H1 (cell line): ENCODE data around the gene NIPAL4.

Source experiments
- CBX5 ChIP-seq: fragments of 300-800, 300-1000 bp; sonication (generic); IDR thresholded peaks from 2 replicates; pipeline ENCODE4 v1.7.1; 2016; ENCODE audit warnings: antibody characterized with exemption, low read length, low read depth
- CTCF ChIP-seq, 3 experiments: IDR thresholded peaks; 1 replicate in 2 of 3; 2 replicates in 1 of 3; pipeline versions ENCODE4 v1.5.1 to v1.6.1; 2011; ENCODE audit warnings: low read length in 3 of 3, mild to moderate bottlenecking in 3 of 3, inconsistent platforms in 2 of 3, low read depth in 1 of 3, moderate library complexity in 1 of 3; ENCODE audit not compliant: insufficient read depth in 1 of 3; ENCODE audit errors: control extremely low read depth in 1 of 3
- MAX ChIP-seq: IDR thresholded peaks from 2 replicates; pipeline ENCODE4 v1.6.1; 2012; ENCODE audit warnings: inconsistent platforms
- NRF1 ChIP-seq: IDR thresholded peaks from 2 replicates; pipeline ENCODE4 v1.6.1; 2011; ENCODE audit warnings: mild to moderate bottlenecking, low read depth, low read length, improper control_type of control experiment
- SIN3A ChIP-seq, 2 experiments: IDR thresholded peaks in 1 of 2; conservative IDR thresholded peaks in 1 of 2; 2 replicates each; pipeline ENCODE4 v1.6.1; 2011 to 2012; ENCODE audit warnings: low read length in 2 of 2, improper control_type of control experiment in 1 of 2, low read depth in 1 of 2, mild to moderate bottlenecking in 1 of 2
- SP1 ChIP-seq: IDR thresholded peaks from 2 replicates; pipeline ENCODE4 v1.6.1; 2011; ENCODE audit warnings: low read depth, low read length

- TF ChIP-seq CTCF (IDR thresholded peaks at IDR 0.05; ENCODE audit: control extremely low read depth in 1 of 3, insufficient read depth in 1 of 3, low read depth in 1 of 3, low read length in 3 of 3): no peak
- no peak for TF ChIP-seq SIN3A (conservative IDR thresholded peaks at IDR 0.05 in 1 of 2, IDR thresholded peaks at IDR 0.05 in 1 of 2; ENCODE audit: low read depth in 1 of 2, low read length in 2 of 2)
- no peak for TF ChIP-seq NRF1
- no peak for TF ChIP-seq SP1
- TF ChIP-seq CBX5: no peak
- no peak for TF ChIP-seq MAX
These were observed 21.7 kb downstream of the NIPAL4 start for GRCh38 chr5:157481666-157482065.
